Endodermal cell (in vitro differentiated cells): ENCODE results near the gene TRIP12. TPM values are rescaled to one million over a fixed set of nuclear protein-coding genes. Genes with fewer than 3 reads are reported as not detected.

Experiments used
- DNase-seq: peaks from one replicate; pipeline ENCODE4 v3.0.0-alpha.2; 2017
- H3K27ac ChIP-seq: 2 replicates; pipeline ENCODE4 v1.5.1; 2013; ENCODE audit warnings: mild to moderate bottlenecking, low read depth, low read length, moderate library complexity
- H3K27me3 ChIP-seq: 2 replicates; pipeline ENCODE4 v1.6.1; 2013; ENCODE audit warnings: mild to moderate bottlenecking, low read length, moderate library complexity; ENCODE audit not compliant: insufficient read depth, control insufficient read depth, poor library complexity, severe bottlenecking
- H3K36me3 ChIP-seq: 2 replicates; pipeline ENCODE4 v1.7.0; 2013; ENCODE audit warnings: mild to moderate bottlenecking, low read length, moderate library complexity; ENCODE audit not compliant: control insufficient read depth, insufficient read depth
- H3K4me1 ChIP-seq: one replicate; pipeline ENCODE4 v1.7.0; 2013; ENCODE audit warnings: low read length; ENCODE audit not compliant: control insufficient read depth, insufficient read depth
- H3K4me3 ChIP-seq: 2 replicates; pipeline ENCODE4 v1.5.1; 2013; ENCODE audit warnings: mild to moderate bottlenecking, low read length, moderate library complexity
- H3K9ac ChIP-seq: 2 replicates; pipeline ENCODE4 v1.6.1; 2013; ENCODE audit warnings: mild to moderate bottlenecking, low read length, moderate library complexity; ENCODE audit not compliant: poor library complexity, severe bottlenecking; ENCODE audit errors: extremely low read depth
- H3K9me3 ChIP-seq: 2 replicates; pipeline ENCODE4 v1.6.1; 2013; ENCODE audit warnings: mild to moderate bottlenecking, low read length, moderate library complexity; ENCODE audit not compliant: control insufficient read depth
- H3K27ac Mint-ChIP-seq: 2 replicates; pipeline ENCODE4 v1.8.0; 2020; ENCODE audit warnings: mixed read lengths
- H3K27me3 Mint-ChIP-seq: 2 replicates; pipeline ENCODE4 v1.8.0; 2021; ENCODE audit warnings: mild to moderate bottlenecking, mixed read lengths; ENCODE audit not compliant: insufficient read depth
- H3K36me3 Mint-ChIP-seq: 2 replicates; pipeline ENCODE4 v1.8.0; 2020; ENCODE audit warnings: low read depth, mixed read lengths
- H3K4me1 Mint-ChIP-seq: 2 replicates; pipeline ENCODE4 v1.8.0; 2020; ENCODE audit warnings: mixed read lengths
- H3K4me3 Mint-ChIP-seq: 2 replicates; pipeline ENCODE4 v1.8.0; 2020; ENCODE audit warnings: mild to moderate bottlenecking, moderate library complexity, mixed read lengths
- H3K9me3 Mint-ChIP-seq: 2 replicates; pipeline ENCODE4 v1.8.0; 2020; ENCODE audit warnings: mild to moderate bottlenecking, mixed read lengths
- WGBS, 2 experiments: methylation state at CpG; one replicate each; pipeline versions ENCODE4 v1.1.5 to v1.1.7; 2013; ENCODE audit warnings: missing lambda C conversion rate in 2 of 2, mixed read lengths in 1 of 2; ENCODE audit not compliant: insufficient coverage in 1 of 2, insufficient read length in 1 of 2; 5-methylcytosine and 5-hydroxymethylcytosine counted together
- total RNA-seq, 2 donors: library from RNA; stranded (reverse); fragmentation: NEBNext Ultra II Directional in 1 of 2; extraction: Animal tissue kit (Norgen Biotek cat#: 25700) in 1 of 2; gene quantifications; 2 replicates in 1 of 2; 3 replicates in 1 of 2; pipeline ENCODE4 v1.2.1, GENCODE V29; 2021
- TF ChIP-seq, protein P1 (sequence below): fragments of 200-600 bp; sonication (generic); conservative IDR thresholded peaks from 2 replicates; pipeline ENCODE4 v1.5.0; 2021; ENCODE audit warnings: antibody characterized with exemption, mild to moderate bottlenecking

TRIP12 gene
- total RNA-seq, 2 donors from 2014 or later: 177 to 229 TPM

GRCh38 chr2:229738024-229738625 is 183.7 kb downstream of the TRIP12 start:
- H3K4me3 ChIP-seq: no peak overlapping the region
- H3K4me1 ChIP-seq: no peaks in the 10 kb centered on the region
- H3K27ac Mint-ChIP-seq: no peak overlapping the region
- H3K36me3 ChIP-seq: no peaks in the 10 kb centered on the region
- peaks cover 7% of the 10 kb centered on the region for H3K36me3 Mint-ChIP-seq
- H3K4me1 Mint-ChIP-seq: no peaks in the 10 kb centered on the region
- H3K9me3 ChIP-seq: peaks cover 34% of the 10 kb centered on the region
- 60 to 80% methylated on average over 1 to 3 of the region's 3 CpGs for WGBS, 2 experiments
- H3K27ac ChIP-seq: no peak overlapping the region
- no peak overlapping the region for H3K4me3 Mint-ChIP-seq
- H3K9me3 Mint-ChIP-seq: peaks cover 65% of the 10 kb centered on the region
- TF ChIP-seq, protein P1, sequence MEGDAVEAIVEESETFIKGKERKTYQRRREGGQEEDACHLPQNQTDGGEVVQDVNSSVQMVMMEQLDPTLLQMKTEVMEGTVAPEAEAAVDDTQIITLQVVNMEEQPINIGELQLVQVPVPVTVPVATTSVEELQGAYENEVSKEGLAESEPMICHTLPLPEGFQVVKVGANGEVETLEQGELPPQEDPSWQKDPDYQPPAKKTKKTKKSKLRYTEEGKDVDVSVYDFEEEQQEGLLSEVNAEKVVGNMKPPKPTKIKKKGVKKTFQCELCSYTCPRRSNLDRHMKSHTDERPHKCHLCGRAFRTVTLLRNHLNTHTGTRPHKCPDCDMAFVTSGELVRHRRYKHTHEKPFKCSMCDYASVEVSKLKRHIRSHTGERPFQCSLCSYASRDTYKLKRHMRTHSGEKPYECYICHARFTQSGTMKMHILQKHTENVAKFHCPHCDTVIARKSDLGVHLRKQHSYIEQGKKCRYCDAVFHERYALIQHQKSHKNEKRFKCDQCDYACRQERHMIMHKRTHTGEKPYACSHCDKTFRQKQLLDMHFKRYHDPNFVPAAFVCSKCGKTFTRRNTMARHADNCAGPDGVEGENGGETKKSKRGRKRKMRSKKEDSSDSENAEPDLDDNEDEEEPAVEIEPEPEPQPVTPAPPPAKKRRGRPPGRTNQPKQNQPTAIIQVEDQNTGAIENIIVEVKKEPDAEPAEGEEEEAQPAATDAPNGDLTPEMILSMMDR: no peak
- H3K27me3 Mint-ChIP-seq: peaks cover 1% of the 10 kb centered on the region
- no peak for DNase-seq
- no peak overlapping the region for H3K9ac ChIP-seq
- H3K27me3 ChIP-seq: no peaks in the 10 kb centered on the region

- Histone ChIP-seq H3K4me3 (no peak overlapping the region), H3K9me3 (peaks cover 28% of the 10 kb centered on the region), H3K9ac (no peak overlapping the region), H3K36me3 (no peaks in the 10 kb centered on the region), H3K27ac (no peak overlapping the region), H3K4me1 (no peaks in the 10 kb centered on the region), H3K27me3 (no peaks in the 10 kb centered on the region)
- TF ChIP-seq, protein P1: no peak
- Mint-ChIP-seq H3K27me3 (peaks cover 1% of the 10 kb centered on the region), H3K27ac (no peak overlapping the region), H3K4me3 (no peak overlapping the region), H3K36me3 (peaks cover 5% of the 10 kb centered on the region), H3K4me1 (no peaks in the 10 kb centered on the region), H3K9me3 (peaks cover 33% of the 10 kb centered on the region)
- no peak for DNase-seq
- 63% methylated on average over 1 of the region's 1 CpG; no CpG with 5 or more reads in 1 of the 2 experiments for WGBS, 2 experiments
These were observed 187.4 kb downstream of the TRIP12 start for GRCh38 chr2:229734410-229734809.

- peaks cover 27% of the 10 kb centered on the region for H3K9me3 Mint-ChIP-seq
- Histone ChIP-seq H3K27ac (no peak overlapping the region), H3K4me1 (no peaks in the 10 kb centered on the region), H3K36me3 (no peaks in the 10 kb centered on the region), H3K9ac (no peak overlapping the region), H3K4me3 (no peak overlapping the region), H3K27me3 (no peaks in the 10 kb centered on the region), H3K9me3 (peaks cover 22% of the 10 kb centered on the region)
- H3K27me3 Mint-ChIP-seq: peaks cover 1% of the 10 kb centered on the region
- H3K4me3 Mint-ChIP-seq: no peak overlapping the region
- peaks cover 5% of the 10 kb centered on the region for H3K36me3 Mint-ChIP-seq
- H3K4me1 Mint-ChIP-seq: no peaks in the 10 kb centered on the region
- 42 to 68% methylated on average over 2 to 6 of the region's 6 CpGs for WGBS, 2 experiments
- H3K27ac Mint-ChIP-seq: no peak overlapping the region
- peak; percentile 54 for DNase-seq
- TF ChIP-seq, protein P1: no peak
These were observed 188.1 kb downstream of the TRIP12 start for GRCh38 chr2:229733611-229734245.
